GM19324 (cell line): ENCODE measurements around the gene NBAS.
A peak's percentile ranks its signal among the peaks of the same experiment; 100 is the strongest.
"Not testable (repeated sequence)": the region's sequence is repeated elsewhere in the genome, so short reads cannot be mapped to it uniquely, and the experiment has no call there.

Experiments
- ATAC-seq: cut with Tn5 transposase; IDR thresholded peaks from one replicate; pipeline ENCODE4 v1.9.1; 2021; ENCODE audit warnings: mild to moderate bottlenecking, moderate library complexity; ENCODE audit not compliant: unreplicated experiment, low FRiP score

The NBAS gene

GRCh38 chr2:15561574-15562344, 625 bp upstream of the NBAS start:
- ATAC-seq = peak; percentile 23

- peak; percentile 48 for ATAC-seq
Measured at GRCh38 chr2:15560140-15560987, 770 bp downstream of the NBAS start.

- no peak for ATAC-seq
Measured at GRCh38 chr2:15559379-15560139, 1.6 kb downstream of the NBAS start.

GRCh38 chr2:15557887-15558311, 3.2 kb downstream of the NBAS start:
- no peak for ATAC-seq

GRCh38 chr2:15556311-15556930, 4.7 kb downstream of the NBAS start:
- no peak for ATAC-seq

GRCh38 chr2:15555760-15556193, 5.4 kb downstream of the NBAS start:
- ATAC-seq = no peak

- no peak for ATAC-seq
Measured at GRCh38 chr2:15554525-15555218, 6.5 kb downstream of the NBAS start.

GRCh38 chr2:15553951-15554350, 7.2 kb downstream of the NBAS start:
- ATAC-seq = no peak

- ATAC-seq = no peak
Measured at GRCh38 chr2:15553519-15553918, 7.6 kb downstream of the NBAS start.

GRCh38 chr2:15548974-15549373, 12.2 kb downstream of the NBAS start:
- ATAC-seq = no peak

GRCh38 chr2:15547115-15547876, 13.8 kb downstream of the NBAS start:
- ATAC-seq = no peak

GRCh38 chr2:15546297-15547098, 14.6 kb downstream of the NBAS start:
- no peak for ATAC-seq

- ATAC-seq = no peak
Measured at GRCh38 chr2:15544227-15544626, 16.9 kb downstream of the NBAS start.

GRCh38 chr2:15543541-15543940, 17.6 kb downstream of the NBAS start:
- no peak for ATAC-seq

- no peak for ATAC-seq
Measured at GRCh38 chr2:15543053-15543452, 18.1 kb downstream of the NBAS start.

- ATAC-seq = not testable (repeated sequence)
Measured at GRCh38 chr2:15542269-15542668, 18.9 kb downstream of the NBAS start.

GRCh38 chr2:15540523-15540922, 20.6 kb downstream of the NBAS start:
- not testable (repeated sequence) for ATAC-seq

GRCh38 chr2:15539999-15540398, 21.1 kb downstream of the NBAS start:
- ATAC-seq = peak; percentile 56
